H9 (cell line): ENCODE measurements around the gene CHD9. TPM values are rescaled to one million over a fixed set of nuclear protein-coding genes. Genes with fewer than 3 reads are reported as not detected.

ENCODE experiments used
- DNase-seq: peaks from one replicate; pipeline ENCODE4 v3.0.0-alpha.2; 2017
- H2AFZ ChIP-seq: one replicate; pipeline ENCODE4 v1.6.1; 2013; ENCODE audit warnings: mild to moderate bottlenecking, low read length, control low read depth, moderate library complexity
- H2AK5ac ChIP-seq: 2 replicates; pipeline ENCODE4 v1.6.1; 2013; ENCODE audit warnings: low read length, control low read depth, mixed read lengths; ENCODE audit not compliant: insufficient read length
- H2BK120ac ChIP-seq: one replicate; pipeline ENCODE4 v1.6.1; 2013; ENCODE audit warnings: low read depth, mild to moderate bottlenecking, low read length, control low read depth, inconsistent platforms; ENCODE audit not compliant: poor library complexity, severe bottlenecking
- H2BK12ac ChIP-seq: 2 replicates; pipeline ENCODE4 v1.6.1; 2013; ENCODE audit warnings: low read length, control low read depth, mixed read lengths, low read depth; ENCODE audit not compliant: insufficient read length
- H2BK15ac ChIP-seq: 2 replicates; pipeline ENCODE4 v1.6.1; 2013; ENCODE audit warnings: low read depth, low read length, control low read depth
- H2BK20ac ChIP-seq: one replicate; pipeline ENCODE4 v1.6.1; 2013; ENCODE audit warnings: low read depth, mild to moderate bottlenecking, low read length, control low read depth, inconsistent platforms; ENCODE audit not compliant: poor library complexity, severe bottlenecking
- H2BK5ac ChIP-seq: 2 replicates; pipeline ENCODE4 v1.6.1; 2013; ENCODE audit warnings: low read length, control low read depth, mixed read lengths; ENCODE audit not compliant: insufficient read length
- H3K14ac ChIP-seq: 2 replicates; pipeline ENCODE4 v1.6.1; 2013; ENCODE audit warnings: low read length, control low read depth; ENCODE audit not compliant: insufficient read depth
- H3K18ac ChIP-seq: 2 replicates; pipeline ENCODE4 v1.6.1; 2013; ENCODE audit warnings: low read depth, mild to moderate bottlenecking, mixed read lengths, low read length, control low read depth; ENCODE audit not compliant: insufficient read length
- H3K23ac ChIP-seq: 2 replicates; pipeline ENCODE4 v1.6.1; 2013; ENCODE audit warnings: low read length, control low read depth, mixed read lengths, low read depth; ENCODE audit not compliant: insufficient read length
- H3K23me2 ChIP-seq: 2 replicates; pipeline ENCODE4 v1.6.1; 2013; ENCODE audit warnings: low read depth, mild to moderate bottlenecking, mixed read lengths, low read length, control low read depth; ENCODE audit not compliant: insufficient read length, poor library complexity, severe bottlenecking
- H3K27ac ChIP-seq: 2 replicates; pipeline ENCODE4 v1.5.1; 2013; ENCODE audit warnings: low read length, control low read depth, mixed read lengths, low read depth; ENCODE audit not compliant: insufficient read length
- H3K27me3 ChIP-seq: 2 replicates; pipeline ENCODE4 v1.6.1; 2013; ENCODE audit warnings: low read length, control low read depth, inconsistent platforms; ENCODE audit not compliant: insufficient read depth
- H3K4ac ChIP-seq: 2 replicates; pipeline ENCODE4 v1.6.1; 2013; ENCODE audit warnings: low read depth, mild to moderate bottlenecking, control low read depth, inconsistent platforms, low read length, moderate library complexity
- H3K4me1 ChIP-seq: 2 replicates; pipeline ENCODE4 v1.6.1; 2013; ENCODE audit warnings: low read length, control low read depth, inconsistent platforms; ENCODE audit not compliant: insufficient read depth
- H3K4me2 ChIP-seq: 2 replicates; pipeline ENCODE4 v1.6.1; 2013; ENCODE audit warnings: low read length, control low read depth, mixed read lengths; ENCODE audit not compliant: insufficient read length, insufficient read depth
- H3K56ac ChIP-seq: 2 replicates; pipeline ENCODE4 v1.6.1; 2013; ENCODE audit warnings: low read depth, mild to moderate bottlenecking, mixed read lengths, low read length, control low read depth; ENCODE audit not compliant: insufficient read length
- H3K79me1 ChIP-seq: 2 replicates; pipeline ENCODE4 v1.6.1; 2013; ENCODE audit warnings: low read depth, mild to moderate bottlenecking, moderate library complexity, low read length, control low read depth, inconsistent platforms; ENCODE audit not compliant: insufficient read depth, poor library complexity, severe bottlenecking
- H3K79me2 ChIP-seq: 2 replicates; pipeline ENCODE4 v1.6.1; 2013; ENCODE audit warnings: low read length, control low read depth, inconsistent platforms; ENCODE audit not compliant: insufficient read depth
- H3K9ac ChIP-seq: 2 replicates; pipeline ENCODE4 v1.6.1; 2013; ENCODE audit warnings: low read length, control low read depth, mixed read lengths; ENCODE audit not compliant: insufficient read length; ENCODE audit errors: extremely low read depth
- H3K9me3 ChIP-seq: one replicate; pipeline ENCODE4 v1.6.1; 2013; ENCODE audit warnings: low read depth, low read length, inconsistent platforms; ENCODE audit not compliant: control insufficient read depth
- H3T11ph ChIP-seq: one replicate; pipeline ENCODE4 v1.6.1; 2013; ENCODE audit warnings: mild to moderate bottlenecking, low read length, control low read depth, inconsistent platforms
- H4K20me1 ChIP-seq: one replicate; pipeline ENCODE4 v1.6.1; 2013; ENCODE audit not compliant: control insufficient read depth, insufficient read length, insufficient read depth
- H4K5ac ChIP-seq: 2 replicates; pipeline ENCODE4 v1.6.1; 2013; ENCODE audit warnings: low read depth, mild to moderate bottlenecking, mixed read lengths, low read length, control low read depth; ENCODE audit not compliant: insufficient read length
- H4K8ac ChIP-seq: replicated peaks from 2 replicates; pipeline ENCODE4 v1.6.1; 2013; ENCODE audit warnings: low read length, control low read depth, mixed read lengths, low read depth; ENCODE audit not compliant: insufficient read length
- H4K91ac ChIP-seq: 2 replicates; pipeline ENCODE4 v1.6.1; 2013; ENCODE audit warnings: low read depth, mild to moderate bottlenecking, moderate library complexity, mixed read lengths, low read length, control low read depth; ENCODE audit not compliant: insufficient read length
- H3K27ac Mint-ChIP-seq, 3 experiments: 2 replicates in 2 of 3; 3 replicates in 1 of 3; pipeline ENCODE4 v1.8.0; 2020 to 2021; ENCODE audit warnings: mixed read lengths in 3 of 3, mild to moderate bottlenecking in 1 of 3, moderate library complexity in 1 of 3
- H3K27me3 Mint-ChIP-seq: 2 replicates; pipeline ENCODE4 v1.8.0; 2021; ENCODE audit warnings: low read depth, mild to moderate bottlenecking, moderate library complexity, mixed read lengths
- H3K36me3 Mint-ChIP-seq, 3 experiments: 2 replicates in 2 of 3; 3 replicates in 1 of 3; pipeline ENCODE4 v1.8.0; 2020 to 2021; ENCODE audit warnings: low read depth in 3 of 3, mixed read lengths in 3 of 3; ENCODE audit not compliant: insufficient read depth in 1 of 3
- H3K4me1 Mint-ChIP-seq, 2 experiments: 2 replicates each; pipeline ENCODE4 v1.8.0; 2020; ENCODE audit warnings: mixed read lengths in 2 of 2
- H3K4me3 Mint-ChIP-seq, 2 experiments: 2 replicates in 1 of 2; 3 replicates in 1 of 2; pipeline ENCODE4 v1.8.0; 2020 to 2021; ENCODE audit warnings: mild to moderate bottlenecking in 2 of 2, mixed read lengths in 2 of 2, moderate library complexity in 1 of 2
- H3K9me3 Mint-ChIP-seq, 2 experiments: 2 replicates in 1 of 2; 3 replicates in 1 of 2; pipeline ENCODE4 v1.8.0; 2020; ENCODE audit warnings: mild to moderate bottlenecking in 2 of 2, mixed read lengths in 2 of 2, moderate library complexity in 1 of 2
- CTCF ChIP-seq: fragments of 200-600 bp; sonication (generic); conservative IDR thresholded peaks from 3 replicates; pipeline ENCODE4 v1.8.0; 2021; ENCODE audit warnings: antibody characterized with exemption, mild to moderate bottlenecking
- WGBS: extraction: QIAGEN DNeasy Blood & Tissue Kit; methylation state at CpG from one replicate; pipeline ENCODE4 v1.1.7; 2013; ENCODE audit warnings: missing lambda C conversion rate, low lambda C conversion rate, mixed read lengths; ENCODE audit not compliant: insufficient read length; ENCODE audit errors: extremely low coverage; 5-methylcytosine and 5-hydroxymethylcytosine counted together
- total RNA-seq: library from RNA; stranded (reverse); gene quantifications from 2 replicates; pipeline ENCODE4 v1.2.1, GENCODE V29; 2021

The CHD9 gene
- total RNA-seq, 1 experiment from 2014 or later = 46.2 TPM

- H3K27ac Mint-ChIP-seq = no peak overlapping the region; a peak in 1 of 7 replicates
- no peak overlapping the region for H2BK20ac ChIP-seq
- H4K8ac ChIP-seq = no peak overlapping the region
- H3K36me3 Mint-ChIP-seq = peaks cover 7 to 23% (median 12%) of the 10 kb centered on the region in 3 experiments
- no peak overlapping the region for H3K4me3 Mint-ChIP-seq
- H3K79me2 ChIP-seq = no peaks in the 10 kb centered on the region; the same call in none of the 2 replicates
- peaks cover 5 to 7% of the 10 kb centered on the region in 2 experiments for H3K9me3 Mint-ChIP-seq
- H3K4me1 ChIP-seq = no peaks in the 10 kb centered on the region
- H4K91ac ChIP-seq = no peak overlapping the region
- H3K14ac ChIP-seq = no peak overlapping the region
- H2BK15ac ChIP-seq = no peak overlapping the region
- H3T11ph ChIP-seq = no peak overlapping the region
- H2BK120ac ChIP-seq = no peak overlapping the region
- no peaks in the 10 kb centered on the region for H3K27me3 Mint-ChIP-seq
- no peak overlapping the region for H3K4ac ChIP-seq
- peak overlapping the region; percentile 35 for H3K18ac ChIP-seq
- H3K27ac ChIP-seq = no peak overlapping the region
- H3K23me2 ChIP-seq = no peaks in the 10 kb centered on the region
- H3K56ac ChIP-seq = no peak overlapping the region
- no peak overlapping the region for H4K5ac ChIP-seq
- DNase-seq = no peak
- H2AK5ac ChIP-seq = no peak overlapping the region
- H3K9me3 ChIP-seq = no peaks in the 10 kb centered on the region
- H3K79me1 ChIP-seq = no peaks in the 10 kb centered on the region
- no peak overlapping the region for H3K23ac ChIP-seq
- no peaks in the 10 kb centered on the region for H4K20me1 ChIP-seq
- no peak overlapping the region for H2AFZ ChIP-seq
- no peak overlapping the region for H2BK12ac ChIP-seq
- no peak overlapping the region for H3K9ac ChIP-seq
- H2BK5ac ChIP-seq = no peak overlapping the region
- no peaks in the 10 kb centered on the region for H3K27me3 ChIP-seq
- H3K4me1 Mint-ChIP-seq = peaks cover 22 to 24% of the 10 kb centered on the region in 2 experiments
- no CpG with 5 or more reads among the region's 4 CpGs for WGBS
- TF ChIP-seq CTCF = no peak
- no peak overlapping the region for H3K4me2 ChIP-seq
These were observed 13.6 kb downstream of the CHD9 start for GRCh38 chr16:53068423-53068833.
